ENCODE results near the gene CDO1. TPM values are rescaled to one million over a fixed set of nuclear protein-coding genes. Genes with fewer than 3 reads are reported as not detected.

CDO1 gene
- total RNA-seq, 1 donor from 2014 or later: 2.8 TPM

DNA sequence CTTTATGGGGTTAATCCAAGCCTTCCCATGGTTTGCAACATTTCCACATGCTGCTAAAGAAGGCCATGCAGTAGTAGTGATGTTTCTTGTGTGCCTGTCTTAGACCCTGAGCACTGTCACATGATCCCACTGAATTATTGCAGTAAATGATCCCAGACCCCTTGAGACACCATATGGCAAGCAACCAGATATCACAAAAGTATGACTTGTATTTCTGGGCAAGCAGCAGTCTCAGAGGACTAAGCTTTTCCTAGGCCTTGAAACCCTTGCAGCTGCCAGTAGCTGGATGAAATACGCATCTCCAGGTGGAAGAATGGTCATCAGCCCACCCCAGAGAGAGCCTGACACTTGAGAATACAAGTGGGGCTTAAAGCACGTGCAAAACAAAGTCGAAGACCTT lies 41.8 kb downstream of the CDO1 start:
- Mint-ChIP-seq H3K4me1 (ENCODE audit: low read depth) (peaks cover 3% of the 10 kb centered on the region), H3K36me3 (ENCODE audit: low read depth) (no peaks in the 10 kb centered on the region), H3K27ac (ENCODE audit: unreplicated experiment) (no peak overlapping the region), H3K27me3 (ENCODE audit: low read depth) (no peaks in the 10 kb centered on the region), H3K9me3 (ENCODE audit: low read depth) (no peaks in the 10 kb centered on the region), H3K4me3 (ENCODE audit: unreplicated experiment) (no peak overlapping the region)
- TF ChIP-seq, protein P1, sequence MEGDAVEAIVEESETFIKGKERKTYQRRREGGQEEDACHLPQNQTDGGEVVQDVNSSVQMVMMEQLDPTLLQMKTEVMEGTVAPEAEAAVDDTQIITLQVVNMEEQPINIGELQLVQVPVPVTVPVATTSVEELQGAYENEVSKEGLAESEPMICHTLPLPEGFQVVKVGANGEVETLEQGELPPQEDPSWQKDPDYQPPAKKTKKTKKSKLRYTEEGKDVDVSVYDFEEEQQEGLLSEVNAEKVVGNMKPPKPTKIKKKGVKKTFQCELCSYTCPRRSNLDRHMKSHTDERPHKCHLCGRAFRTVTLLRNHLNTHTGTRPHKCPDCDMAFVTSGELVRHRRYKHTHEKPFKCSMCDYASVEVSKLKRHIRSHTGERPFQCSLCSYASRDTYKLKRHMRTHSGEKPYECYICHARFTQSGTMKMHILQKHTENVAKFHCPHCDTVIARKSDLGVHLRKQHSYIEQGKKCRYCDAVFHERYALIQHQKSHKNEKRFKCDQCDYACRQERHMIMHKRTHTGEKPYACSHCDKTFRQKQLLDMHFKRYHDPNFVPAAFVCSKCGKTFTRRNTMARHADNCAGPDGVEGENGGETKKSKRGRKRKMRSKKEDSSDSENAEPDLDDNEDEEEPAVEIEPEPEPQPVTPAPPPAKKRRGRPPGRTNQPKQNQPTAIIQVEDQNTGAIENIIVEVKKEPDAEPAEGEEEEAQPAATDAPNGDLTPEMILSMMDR (IDR thresholded peaks at IDR 0.05): no peak
- DNase-seq (ENCODE audit: low spot score): no peak

DNA sequence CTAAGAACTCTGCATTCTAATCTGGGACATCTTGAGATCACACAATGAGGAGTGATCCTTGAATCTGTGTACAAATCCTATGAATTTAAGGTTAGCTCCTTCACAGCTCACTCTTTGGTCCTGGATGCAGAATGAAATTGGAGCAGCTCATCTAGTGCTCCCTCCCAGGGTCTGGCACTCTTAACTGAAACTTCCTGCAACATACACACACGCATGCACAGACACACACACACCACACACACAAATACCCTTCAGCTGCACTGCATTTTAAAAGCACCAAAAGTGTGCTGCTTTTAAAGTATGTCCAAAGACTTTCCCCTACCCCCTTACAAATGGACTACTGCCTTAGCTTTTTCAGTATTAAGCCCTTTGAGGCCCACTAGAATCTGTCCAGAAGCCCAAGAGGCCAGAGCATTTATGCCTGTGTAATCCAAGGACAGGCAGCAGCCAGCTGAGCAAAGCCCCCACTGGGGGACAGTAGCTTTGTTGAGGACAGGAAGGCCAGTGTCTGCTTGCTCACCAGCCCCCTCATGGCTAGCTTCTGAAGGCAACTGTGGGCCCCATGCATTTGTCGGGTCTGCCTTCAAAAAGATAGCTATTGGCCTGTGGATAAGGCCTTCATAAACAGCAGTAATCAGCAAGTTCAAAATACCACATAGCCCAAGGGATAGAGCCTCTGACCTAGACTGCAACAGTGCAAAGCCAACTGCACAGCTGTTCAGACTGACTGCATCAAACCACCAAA lies 43.6 kb downstream of the CDO1 start:
- no peak for DNase-seq (ENCODE audit: low spot score)
- H3K4me1 Mint-ChIP-seq (ENCODE audit: low read depth): no peaks in the 10 kb centered on the region
- TF ChIP-seq, protein P1 (IDR thresholded peaks at IDR 0.05): no peak
- no peak overlapping the region for H3K4me3 Mint-ChIP-seq (ENCODE audit: unreplicated experiment)
- H3K27ac Mint-ChIP-seq (ENCODE audit: unreplicated experiment): no peak overlapping the region
- no peaks in the 10 kb centered on the region for H3K36me3 Mint-ChIP-seq (ENCODE audit: low read depth)
- no peaks in the 10 kb centered on the region for H3K27me3 Mint-ChIP-seq (ENCODE audit: low read depth)
- no peaks in the 10 kb centered on the region for H3K9me3 Mint-ChIP-seq (ENCODE audit: low read depth)

DNA sequence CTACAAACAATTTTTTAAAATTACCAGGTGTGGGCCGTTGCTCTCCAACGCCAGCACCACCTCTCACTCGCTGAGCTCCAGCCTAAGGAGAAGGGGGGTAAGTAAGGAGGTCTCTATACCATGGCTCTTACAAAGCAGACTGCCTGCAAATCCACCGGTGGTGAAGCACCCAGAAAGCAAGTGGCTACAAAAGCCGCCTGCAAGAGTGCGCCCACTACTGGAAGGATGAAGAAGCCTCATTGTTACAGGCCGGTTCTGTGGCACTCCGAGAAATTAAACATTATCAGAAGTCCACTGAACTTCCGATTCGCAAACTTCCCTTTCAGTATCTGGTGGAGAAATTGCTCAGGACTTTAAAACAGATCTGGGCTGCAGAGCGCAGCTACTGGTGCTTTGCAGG lies 46.0 kb downstream of the CDO1 start:
- H3K4me1 Mint-ChIP-seq (ENCODE audit: low read depth): no peaks in the 10 kb centered on the region
- H3K4me3 Mint-ChIP-seq (ENCODE audit: unreplicated experiment): no peak overlapping the region
- H3K27me3 Mint-ChIP-seq (ENCODE audit: low read depth): no peaks in the 10 kb centered on the region
- no peak for DNase-seq (ENCODE audit: low spot score)
- no peak overlapping the region for H3K27ac Mint-ChIP-seq (ENCODE audit: unreplicated experiment)
- TF ChIP-seq, protein P1 (IDR thresholded peaks at IDR 0.05): peak; percentile 23
- H3K9me3 Mint-ChIP-seq (ENCODE audit: low read depth): no peaks in the 10 kb centered on the region
- no peaks in the 10 kb centered on the region for H3K36me3 Mint-ChIP-seq (ENCODE audit: low read depth)

DNA sequence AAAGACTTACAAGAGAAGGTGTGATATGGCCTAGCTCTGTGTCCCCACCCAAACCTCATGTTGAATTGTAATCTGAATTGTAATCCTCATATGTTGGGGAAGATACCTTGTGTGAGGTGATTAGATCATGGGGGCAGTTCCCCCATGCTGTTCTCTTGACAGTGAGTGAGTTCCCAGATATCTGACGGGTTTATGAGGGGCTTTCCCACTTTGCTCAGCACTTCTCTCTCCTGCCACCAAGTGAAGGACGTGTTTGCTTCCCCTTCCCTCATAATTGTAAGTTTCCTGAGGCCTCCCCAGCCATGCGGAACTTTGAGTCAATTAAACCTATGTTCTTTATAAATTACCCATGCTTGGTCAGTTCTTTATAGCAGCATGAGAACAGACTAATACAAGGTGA lies 49.0 kb downstream of the CDO1 start:
- no peaks in the 10 kb centered on the region for H3K27me3 Mint-ChIP-seq (ENCODE audit: low read depth)

DNA sequence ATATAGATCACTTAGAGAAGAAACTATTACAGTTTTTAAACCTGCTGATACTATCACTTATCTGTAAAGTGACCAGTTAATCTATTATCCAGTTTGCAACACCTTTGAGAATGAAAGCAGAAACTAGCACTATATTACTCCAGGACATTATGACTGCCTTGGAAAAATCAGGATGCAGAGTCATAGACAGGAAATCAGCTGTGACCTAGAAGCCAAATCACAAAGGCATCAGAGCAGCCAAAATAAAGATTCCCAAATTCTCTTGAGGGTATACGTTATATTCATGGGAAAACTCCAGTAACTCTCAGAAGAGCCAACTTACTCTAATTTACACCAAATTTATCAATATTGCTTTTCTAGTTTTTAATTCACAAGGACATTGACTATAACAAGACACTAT lies 49.9 kb downstream of the CDO1 start:
- Mint-ChIP-seq H3K4me1 (ENCODE audit: low read depth) (no peaks in the 10 kb centered on the region), H3K4me3 (ENCODE audit: unreplicated experiment) (no peak overlapping the region), H3K27me3 (ENCODE audit: low read depth) (no peaks in the 10 kb centered on the region), H3K36me3 (ENCODE audit: low read depth) (no peaks in the 10 kb centered on the region), H3K27ac (ENCODE audit: unreplicated experiment) (no peak overlapping the region), H3K9me3 (ENCODE audit: low read depth) (peaks cover 3% of the 10 kb centered on the region)
- TF ChIP-seq, protein P1 (IDR thresholded peaks at IDR 0.05): no peak
- no peak for DNase-seq (ENCODE audit: low spot score)

More for the DNA sequence above, 49.0 kb downstream of the CDO1 start:
- no peak overlapping the region for H3K4me3 Mint-ChIP-seq (ENCODE audit: unreplicated experiment)
- H3K36me3 Mint-ChIP-seq (ENCODE audit: low read depth): no peaks in the 10 kb centered on the region
- H3K4me1 Mint-ChIP-seq (ENCODE audit: low read depth): no peaks in the 10 kb centered on the region
- peaks cover 3% of the 10 kb centered on the region for H3K9me3 Mint-ChIP-seq (ENCODE audit: low read depth)
- no peak overlapping the region for H3K27ac Mint-ChIP-seq (ENCODE audit: unreplicated experiment)
- DNase-seq (ENCODE audit: low spot score): no peak
- TF ChIP-seq, protein P1 (IDR thresholded peaks at IDR 0.05): no peak
